Measurements from ENCODE around the gene FBXO38.
"Not testable (repeated sequence)": the region's sequence is repeated elsewhere in the genome, so short reads cannot be mapped to it uniquely, and the experiment has no call there.

Gene FBXO38

GRCh38 chr5:148436029-148436428 is 52.3 kb downstream of the FBXO38 start:
- no peak for DNase-seq

GRCh38 chr5:148437249-148437648 is 53.5 kb downstream of the FBXO38 start:
- no peak for DNase-seq

- DNase-seq, result no peak
These were observed 55.2 kb downstream of the FBXO38 start for GRCh38 chr5:148438933-148439332.

GRCh38 chr5:148443241-148443640 is 59.5 kb downstream of the FBXO38 start:
- DNase-seq, result no peak

GRCh38 chr5:148443998-148444397 is 60.2 kb downstream of the FBXO38 start:
- DNase-seq, result peak; percentile 29

- DNase-seq, result no peak
These were observed 61.8 kb downstream of the FBXO38 start for GRCh38 chr5:148445578-148445977.

GRCh38 chr5:148446611-148447010 is 62.9 kb downstream of the FBXO38 start:
- DNase-seq, result no peak

- DNase-seq, result no peak
These were observed 68.9 kb downstream of the FBXO38 start for GRCh38 chr5:148452499-148453193.

GRCh38 chr5:148454576-148454975 is 70.8 kb downstream of the FBXO38 start:
- DNase-seq, result no peak

- no peak for DNase-seq
These were observed 71.4 kb downstream of the FBXO38 start for GRCh38 chr5:148455185-148455584.

GRCh38 chr5:148457183-148457620 is 73.4 kb downstream of the FBXO38 start:
- peak; percentile 9 for DNase-seq

GRCh38 chr5:148458036-148458888 is 74.5 kb downstream of the FBXO38 start:
- no peak for DNase-seq

- no peak for DNase-seq
These were observed 75.9 kb downstream of the FBXO38 start for GRCh38 chr5:148459669-148460068.

- DNase-seq, result no peak
These were observed 81.8 kb downstream of the FBXO38 start for GRCh38 chr5:148465381-148466235.

GRCh38 chr5:148466236-148466580 is 82.5 kb downstream of the FBXO38 start:
- DNase-seq, result no peak

- DNase-seq, result no peak
These were observed 84.2 kb downstream of the FBXO38 start for GRCh38 chr5:148467958-148468357.

- not testable (repeated sequence) for DNase-seq
These were observed 85.0 kb downstream of the FBXO38 start for GRCh38 chr5:148468746-148469145.

- no peak for DNase-seq
These were observed 85.8 kb downstream of the FBXO38 start for GRCh38 chr5:148469501-148469935.

GRCh38 chr5:148471379-148471778 is 87.6 kb downstream of the FBXO38 start:
- no peak for DNase-seq

GRCh38 chr5:148474025-148474511 is 90.3 kb downstream of the FBXO38 start:
- no peak for DNase-seq

GRCh38 chr5:148476302-148476701 is 92.5 kb downstream of the FBXO38 start:
- no peak for DNase-seq

GRCh38 chr5:148477429-148477828 is 93.7 kb downstream of the FBXO38 start:
- DNase-seq, result no peak

GRCh38 chr5:148482196-148482595 is 98.4 kb downstream of the FBXO38 start:
- no peak for DNase-seq

All from effector CD4-positive, alpha-beta T cell (primary cell).